ENCODE data around the gene MARCHF11.

MARCHF11 gene

GRCh38 chr5:16057277-16057676 lies 122.3 kb downstream of the MARCHF11 start:
- Histone ChIP-seq H3K36me3 (no peaks in the 10 kb centered on the region), H3K27me3 (no peaks in the 10 kb centered on the region), H3K4me1 (ENCODE audit: control insufficient read depth in 1 of 2, insufficient read depth in 1 of 2, low read depth in 1 of 2, low read length in 1 of 2) (no peaks in the 10 kb centered on the region), H3K27ac (no peak overlapping the region), H3K4me3 (ENCODE audit: low read depth in 1 of 2, low read length in 1 of 2) (no peak overlapping the region), H3K9me3 (no peaks in the 10 kb centered on the region)
- no peak for TF ChIP-seq CTCF (IDR thresholded peaks at IDR 0.05)

- Histone ChIP-seq H3K4me3 (ENCODE audit: low read depth in 1 of 2, low read length in 1 of 2) (no peak overlapping the region), H3K27me3 (no peaks in the 10 kb centered on the region), H3K9me3 (no peaks in the 10 kb centered on the region), H3K4me1 (ENCODE audit: control insufficient read depth in 1 of 2, insufficient read depth in 1 of 2, low read depth in 1 of 2, low read length in 1 of 2) (no peaks in the 10 kb centered on the region), H3K36me3 (no peaks in the 10 kb centered on the region), H3K27ac (no peak overlapping the region)
- no peak for TF ChIP-seq CTCF (IDR thresholded peaks at IDR 0.05)
Measured at GRCh38 chr5:16051246-16051755, 128.3 kb downstream of the MARCHF11 start.

- no peaks in the 10 kb centered on the region for H3K36me3 ChIP-seq
- H3K27ac ChIP-seq = no peak overlapping the region
- no peak overlapping the region for H3K4me3 ChIP-seq (ENCODE audit: low read depth in 1 of 2, low read length in 1 of 2)
- no peaks in the 10 kb centered on the region for H3K9me3 ChIP-seq
- H3K4me1 ChIP-seq (ENCODE audit: control insufficient read depth in 1 of 2, insufficient read depth in 1 of 2, low read depth in 1 of 2, low read length in 1 of 2) = no peaks in the 10 kb centered on the region
- no peaks in the 10 kb centered on the region for H3K27me3 ChIP-seq
- TF ChIP-seq CTCF (IDR thresholded peaks at IDR 0.05) = no peak
Measured at GRCh38 chr5:16050414-16050813, 129.2 kb downstream of the MARCHF11 start.

- Histone ChIP-seq H3K27me3 (no peaks in the 10 kb centered on the region), H3K36me3 (no peaks in the 10 kb centered on the region), H3K4me3 (ENCODE audit: low read depth in 1 of 2, low read length in 1 of 2) (no peak overlapping the region), H3K27ac (no peak overlapping the region), H3K9me3 (no peaks in the 10 kb centered on the region), H3K4me1 (ENCODE audit: control insufficient read depth in 1 of 2, insufficient read depth in 1 of 2, low read depth in 1 of 2, low read length in 1 of 2) (no peaks in the 10 kb centered on the region)
- TF ChIP-seq CTCF (IDR thresholded peaks at IDR 0.05) = no peak
Measured at GRCh38 chr5:16049761-16050160, 129.8 kb downstream of the MARCHF11 start.

GRCh38 chr5:16048132-16048531 lies 131.5 kb downstream of the MARCHF11 start:
- H3K27ac ChIP-seq = no peak overlapping the region
- H3K4me1 ChIP-seq (ENCODE audit: control insufficient read depth in 1 of 2, insufficient read depth in 1 of 2, low read depth in 1 of 2, low read length in 1 of 2) = no peaks in the 10 kb centered on the region
- H3K27me3 ChIP-seq = no peaks in the 10 kb centered on the region
- H3K9me3 ChIP-seq = no peaks in the 10 kb centered on the region
- no peak overlapping the region for H3K4me3 ChIP-seq (ENCODE audit: low read depth in 1 of 2, low read length in 1 of 2)
- TF ChIP-seq CTCF (IDR thresholded peaks at IDR 0.05) = no peak
- H3K36me3 ChIP-seq = no peaks in the 10 kb centered on the region

Data from neutrophil (primary cell).